Loucy (cell line): ENCODE results near the gene HOXC4.

Experiments
- H2AFZ ChIP-seq: fragments of 200-600 bp; sonication (generic); 2 replicates; pipeline ENCODE4 v1.6.0; 2016; ENCODE audit warnings: antibody characterized with exemption, mild to moderate bottlenecking, low read length, moderate library complexity
- H3F3A ChIP-seq: fragments of 200-600 bp; 2 replicates; pipeline ENCODE4 v1.6.0; 2016; ENCODE audit warnings: antibody characterized with exemption, low read depth, mild to moderate bottlenecking
- H3K27me3 ChIP-seq: fragments of 200-600 bp; sonication (generic); 2 replicates; pipeline ENCODE4 v1.6.1; 2014; ENCODE audit warnings: low read length, mild to moderate bottlenecking; ENCODE audit not compliant: insufficient read depth, poor library complexity, severe bottlenecking
- H3K36me3 ChIP-seq: fragments of 200-600 bp; sonication (generic); 2 replicates; pipeline ENCODE4 v1.6.1; 2016; ENCODE audit warnings: low read length; ENCODE audit not compliant: insufficient read depth
- H3K4me1 ChIP-seq: fragments of 200-600 bp; sonication (generic); 2 replicates; pipeline ENCODE4 v1.5.1; 2014; ENCODE audit warnings: low read length, mild to moderate bottlenecking; ENCODE audit not compliant: insufficient read depth, poor library complexity, severe bottlenecking
- H3K4me2 ChIP-seq: fragments of 200-600 bp; sonication (generic); 2 replicates; pipeline ENCODE4 v1.6.0; 2014; ENCODE audit warnings: antibody characterized with exemption, low read length, low read depth, mild to moderate bottlenecking; ENCODE audit not compliant: poor library complexity, severe bottlenecking
- H3K4me3 ChIP-seq: fragments of 200-600 bp; sonication (generic); 2 replicates; pipeline ENCODE4 v1.5.1; 2014; ENCODE audit warnings: low read length, mild to moderate bottlenecking, mixed read lengths; ENCODE audit not compliant: poor library complexity, severe bottlenecking
- H3K79me2 ChIP-seq: fragments of 200-600 bp; sonication (generic); 2 replicates; pipeline ENCODE4 v1.6.1; 2014; ENCODE audit warnings: low read length; ENCODE audit not compliant: insufficient read depth
- H3K9ac ChIP-seq: fragments of 200-600 bp; sonication (generic); 2 replicates; pipeline ENCODE4 v1.6.0; 2014; ENCODE audit warnings: mild to moderate bottlenecking, low read depth, low read length, moderate library complexity; ENCODE audit not compliant: poor library complexity, severe bottlenecking
- H3K9me2 ChIP-seq: fragments of 200-600 bp; sonication (generic); replicated peaks from 2 replicates; pipeline ENCODE4 v1.6.1; 2016; ENCODE audit warnings: low read depth, low read length, mixed read lengths
- H3K9me3 ChIP-seq: fragments of 200-600 bp; sonication (generic); 2 replicates; pipeline ENCODE4 v1.6.1; 2014; ENCODE audit warnings: mild to moderate bottlenecking, antibody characterized with exemption, low read length, low read depth; ENCODE audit not compliant: insufficient read depth
- H4K20me1 ChIP-seq: fragments of 200-600 bp; sonication (generic); 2 replicates; pipeline ENCODE4 v1.6.0; 2014; ENCODE audit warnings: antibody characterized with exemption, low read length, mild to moderate bottlenecking; ENCODE audit not compliant: insufficient read depth, poor library complexity, severe bottlenecking
- EZH2phosphoT487 ChIP-seq: fragments of 200-600 bp; IDR thresholded peaks from 2 replicates; pipeline ENCODE4 v1.6.1; 2018; ENCODE audit warnings: antibody characterized with exemption, mild to moderate bottlenecking, moderate library complexity, borderline replicate concordance
- TF ChIP-seq, protein P1 (sequence below): fragments of 200-600 bp; sonication (generic); conservative IDR thresholded peaks from 2 replicates; pipeline ENCODE4 v1.5.1; 2014; ENCODE audit warnings: mild to moderate bottlenecking, antibody characterized with exemption, low read length

HOXC4 gene

DNA sequence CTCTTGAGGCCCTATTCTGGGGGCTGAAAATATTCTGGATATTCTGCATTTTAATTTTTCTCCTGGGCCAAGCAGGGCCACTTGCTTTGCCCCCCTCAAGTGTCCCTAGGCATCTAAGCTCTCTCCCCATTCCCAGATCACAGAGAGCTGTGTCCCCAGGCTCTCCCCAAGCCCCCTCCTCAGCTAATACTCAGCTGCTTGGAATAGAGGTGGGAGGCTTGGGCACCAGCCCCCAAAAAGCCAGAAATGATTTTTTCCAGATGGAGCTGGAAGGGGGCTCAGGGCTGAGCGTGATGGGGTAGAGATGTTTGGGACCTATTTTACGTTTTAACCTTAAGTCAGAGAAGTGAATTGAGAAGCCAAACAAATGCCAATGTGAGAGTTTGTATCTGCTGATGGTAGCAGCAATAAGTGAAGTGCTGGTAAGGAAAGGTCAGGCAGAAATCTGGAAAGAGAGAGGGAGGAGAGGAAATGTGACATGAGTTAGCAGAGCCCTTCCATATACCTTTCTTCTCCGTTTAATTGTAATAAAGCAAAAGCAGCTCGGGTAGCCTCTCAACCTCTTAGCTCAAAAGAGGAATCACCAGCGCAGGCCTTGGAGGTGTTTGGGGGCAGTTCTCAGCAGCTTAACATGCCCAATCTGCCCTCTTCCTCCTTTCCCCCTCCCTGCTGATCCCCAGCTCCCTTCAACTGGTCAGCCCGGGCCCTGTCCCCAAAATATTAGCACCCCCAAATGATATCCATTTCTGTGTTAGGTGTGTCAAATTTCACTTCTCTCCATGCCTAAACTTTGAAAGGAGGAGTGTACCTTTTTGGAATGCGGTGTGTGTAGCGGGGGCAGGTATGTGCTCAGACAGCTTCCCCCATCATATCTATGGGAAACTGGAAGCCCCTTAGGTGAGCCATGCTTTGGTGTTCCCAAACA, 30.4 kb upstream of the HOXC4 start:
- Histone ChIP-seq H3K79me2 (peaks cover 99% of the 10 kb centered on the region), H3K9me2 (no peaks in the 10 kb centered on the region), H3F3A (0 out of 2 replicates have a peak, but pooled peaks cover 2% of the 10 kb centered on the region), H3K36me3 (peaks cover under 1% of the 10 kb centered on the region; the same call in 1 of the 2 replicates), H4K20me1 (peaks cover 84% of the 10 kb centered on the region), H3K4me1 (peaks cover 65% of the 10 kb centered on the region), H3K4me2 (peak overlapping the region; percentile 85), H3K9ac (peak overlapping the region; percentile 99), H3K27me3 (no peaks in the 10 kb centered on the region), H3K4me3 (peak overlapping the region; percentile 95), H2AFZ (no peak overlapping the region), H3K9me3 (no peaks in the 10 kb centered on the region)
- no peak for TF ChIP-seq EZH2phosphoT487
- TF ChIP-seq, protein P1, sequence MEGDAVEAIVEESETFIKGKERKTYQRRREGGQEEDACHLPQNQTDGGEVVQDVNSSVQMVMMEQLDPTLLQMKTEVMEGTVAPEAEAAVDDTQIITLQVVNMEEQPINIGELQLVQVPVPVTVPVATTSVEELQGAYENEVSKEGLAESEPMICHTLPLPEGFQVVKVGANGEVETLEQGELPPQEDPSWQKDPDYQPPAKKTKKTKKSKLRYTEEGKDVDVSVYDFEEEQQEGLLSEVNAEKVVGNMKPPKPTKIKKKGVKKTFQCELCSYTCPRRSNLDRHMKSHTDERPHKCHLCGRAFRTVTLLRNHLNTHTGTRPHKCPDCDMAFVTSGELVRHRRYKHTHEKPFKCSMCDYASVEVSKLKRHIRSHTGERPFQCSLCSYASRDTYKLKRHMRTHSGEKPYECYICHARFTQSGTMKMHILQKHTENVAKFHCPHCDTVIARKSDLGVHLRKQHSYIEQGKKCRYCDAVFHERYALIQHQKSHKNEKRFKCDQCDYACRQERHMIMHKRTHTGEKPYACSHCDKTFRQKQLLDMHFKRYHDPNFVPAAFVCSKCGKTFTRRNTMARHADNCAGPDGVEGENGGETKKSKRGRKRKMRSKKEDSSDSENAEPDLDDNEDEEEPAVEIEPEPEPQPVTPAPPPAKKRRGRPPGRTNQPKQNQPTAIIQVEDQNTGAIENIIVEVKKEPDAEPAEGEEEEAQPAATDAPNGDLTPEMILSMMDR: no peak

DNA sequence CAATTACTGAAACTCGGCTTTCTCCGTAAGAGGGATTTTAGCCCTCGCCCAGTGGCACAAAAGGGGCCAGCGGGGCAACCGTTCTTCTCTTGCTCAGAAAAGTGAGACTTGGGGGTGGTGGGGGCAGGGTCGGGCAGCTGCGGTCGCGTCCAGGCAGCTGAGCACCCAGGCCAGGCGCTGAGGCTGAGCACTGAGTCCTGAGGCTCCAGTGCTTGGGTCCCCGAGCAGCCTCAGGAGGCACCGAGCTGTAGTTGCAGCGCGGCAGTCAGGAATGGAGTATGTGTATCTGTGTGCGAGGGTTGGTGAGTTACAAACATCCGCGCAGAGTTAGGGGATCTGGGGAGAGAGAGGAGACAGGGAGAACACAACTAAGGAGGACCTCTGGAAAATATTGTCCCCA, 29.5 kb upstream of the HOXC4 start:
- H3K36me3 ChIP-seq: peaks cover 8% of the 10 kb centered on the region; the same call in 1 of the 2 replicates
- H3K9me2 ChIP-seq: no peaks in the 10 kb centered on the region
- H3K9me3 ChIP-seq: no peaks in the 10 kb centered on the region
- H3K79me2 ChIP-seq: peaks cover 99% of the 10 kb centered on the region
- H3K4me2 ChIP-seq: peak overlapping the region; percentile 85
- TF ChIP-seq, protein P1: no peak
- no peak for TF ChIP-seq EZH2phosphoT487
- H3K27me3 ChIP-seq: no peaks in the 10 kb centered on the region
- H3K4me1 ChIP-seq: peaks cover 65% of the 10 kb centered on the region
- peaks cover 88% of the 10 kb centered on the region for H4K20me1 ChIP-seq
- H3K4me3 ChIP-seq: no peak overlapping the region
- no peak overlapping the region for H3K9ac ChIP-seq
- no peak overlapping the region for H2AFZ ChIP-seq
- H3F3A ChIP-seq: 0 out of 2 replicates have a peak, but pooled peaks cover 2% of the 10 kb centered on the region

DNA sequence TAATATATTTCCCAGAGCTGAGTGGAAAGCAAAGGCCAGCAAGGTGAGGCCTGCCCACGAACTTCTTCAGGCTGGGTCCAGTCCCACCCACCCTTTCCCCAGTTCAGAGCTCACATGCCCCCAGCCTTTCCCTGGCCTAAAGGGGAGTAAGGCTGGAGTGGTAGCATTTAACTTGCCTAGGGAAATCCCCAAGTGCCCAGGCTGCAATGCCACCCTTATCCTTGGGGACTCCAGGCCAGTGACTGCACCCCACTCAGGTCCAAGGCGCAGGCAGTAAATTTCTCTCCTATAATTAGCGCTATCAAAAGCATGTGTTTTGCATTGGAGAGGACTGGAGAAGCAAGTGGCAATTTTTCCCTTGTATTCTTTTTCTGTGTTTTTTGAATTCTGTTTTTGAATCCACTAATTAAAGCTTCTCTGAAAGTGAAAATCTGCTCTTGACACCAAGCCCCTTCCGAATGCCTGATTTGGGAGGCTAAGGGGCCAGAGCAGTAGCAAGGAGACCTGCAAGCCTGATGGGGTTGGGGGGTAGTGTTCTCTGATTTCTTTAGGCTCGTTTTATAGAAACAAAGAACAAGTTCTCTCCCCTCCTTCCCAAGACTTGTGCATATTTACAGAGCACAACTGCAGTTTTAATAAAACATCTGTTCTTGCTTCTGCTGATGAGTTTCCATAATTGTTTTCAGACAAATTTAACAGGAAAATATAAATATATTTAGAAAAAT, 28.9 kb upstream of the HOXC4 start:
- H3K36me3 ChIP-seq: peaks cover 12% of the 10 kb centered on the region; the same call in 1 of the 2 replicates
- H3K4me2 ChIP-seq: peak overlapping the region; percentile 30
- peaks cover 59% of the 10 kb centered on the region for H3K4me1 ChIP-seq
- H4K20me1 ChIP-seq: peaks cover 88% of the 10 kb centered on the region
- no peaks in the 10 kb centered on the region for H3K27me3 ChIP-seq
- 0 out of 2 replicates have a peak, but pooled peaks cover 2% of the 10 kb centered on the region for H3F3A ChIP-seq
- no peak for TF ChIP-seq EZH2phosphoT487
- TF ChIP-seq, protein P1: no peak
- peaks cover 96% of the 10 kb centered on the region for H3K79me2 ChIP-seq
- H2AFZ ChIP-seq: no peak overlapping the region
- H3K4me3 ChIP-seq: no peak overlapping the region
- H3K9me3 ChIP-seq: no peaks in the 10 kb centered on the region
- H3K9ac ChIP-seq: peak overlapping the region; percentile 35
- no peaks in the 10 kb centered on the region for H3K9me2 ChIP-seq
